ENCODE results near the gene ATP1B2. TPM values are rescaled to one million over a fixed set of nuclear protein-coding genes. Genes with fewer than 3 reads are reported as not detected.
A peak's percentile ranks its signal among the peaks of the same experiment; 100 is the strongest.
"Not testable (repeated sequence)": the region's sequence is repeated elsewhere in the genome, so short reads cannot be mapped to it uniquely, and the experiment has no call there.

ATP1B2 gene
- polyA plus RNA-seq, 4 donors, result 1.1 to 1.9 TPM; not detected in 2

- Histone ChIP-seq H3K36me3 (ENCODE audit: control insufficient read depth in 3 of 3, insufficient read depth in 2 of 3, low read depth in 1 of 3, low read length in 3 of 3) (peaks cover 0 to 20% (median 0%) of the 10 kb centered on the region in 3 donors), H3K27ac (ENCODE audit: low read depth in 1 of 3, low read length in 2 of 3) (peak within 1 kb of the TSS in 2 of 3 donors; percentile 45 to 76), H3K4me3 (ENCODE audit: low read depth in 1 of 3, low read length in 3 of 3) (no peak within 1 kb of the TSS), H3K4me1 (ENCODE audit: control insufficient read depth in 3 of 3, insufficient read depth in 2 of 3, low read depth in 1 of 3, low read length in 2 of 3) (peaks cover 0 to 45% (median 6%) of the 10 kb centered on the region in 3 donors), H3K27me3 (ENCODE audit: control insufficient read depth in 3 of 3, insufficient read depth in 3 of 3, low read length in 3 of 3) (no peaks in the 10 kb centered on the region), H3K9me3 (ENCODE audit: control insufficient read depth in 2 of 2, insufficient read depth in 1 of 2, low read depth in 1 of 2, low read length in 1 of 2) (no peaks in the 10 kb centered on the region)
- 31 to 65% (median 56%) methylated on average over 13 of the region's 13 CpGs for WGBS, 3 donors
- DNase-seq (peak; percentile 47 to 77), FAIRE-seq (no peak)
These were observed 20.7 kb upstream of the ATP1B2 start, which contains the start of gene SHBG for GRCh38 chr17:7629939-7630571. TSS of gene SHBG (plus strand) at chr17:7630135. CDS start at chr17:7630173, 38 bp downstream.

GRCh38 chr17:7631398-7632380 lies 19.0 kb upstream of the ATP1B2 start:
- Histone ChIP-seq H3K4me3 (ENCODE audit: low read depth in 1 of 3, low read length in 3 of 3) (no peak overlapping the region), H3K9me3 (ENCODE audit: control insufficient read depth in 2 of 2, insufficient read depth in 1 of 2, low read depth in 1 of 2, low read length in 1 of 2) (no peaks in the 10 kb centered on the region), H3K36me3 (ENCODE audit: control insufficient read depth in 3 of 3, insufficient read depth in 2 of 3, low read depth in 1 of 3, low read length in 3 of 3) (peaks cover 0 to 4% (median 0%) of the 10 kb centered on the region in 3 donors), H3K4me1 (ENCODE audit: control insufficient read depth in 3 of 3, insufficient read depth in 2 of 3, low read depth in 1 of 3, low read length in 2 of 3) (peaks cover 0 to 44% (median 6%) of the 10 kb centered on the region in 3 donors), H3K27me3 (ENCODE audit: control insufficient read depth in 3 of 3, insufficient read depth in 3 of 3, low read length in 3 of 3) (peaks cover 0 to 3% (median 0%) of the 10 kb centered on the region in 3 donors), H3K27ac (ENCODE audit: low read depth in 1 of 3, low read length in 2 of 3) (no peak overlapping the region)
- no peak for FAIRE-seq
- DNase-seq, result peak in 1 of 2 donors; percentile 25
- 28 to 58% (median 49%) methylated on average over 11 of the region's 11 CpGs for WGBS, 3 donors

- H3K27ac ChIP-seq (ENCODE audit: low read depth in 1 of 3, low read length in 2 of 3), result no peak overlapping the region
- peaks cover 0 to 42% (median 6%) of the 10 kb centered on the region in 3 donors for H3K4me1 ChIP-seq (ENCODE audit: control insufficient read depth in 3 of 3, insufficient read depth in 2 of 3, low read depth in 1 of 3, low read length in 2 of 3)
- no peak for DNase-seq
- H3K27me3 ChIP-seq (ENCODE audit: control insufficient read depth in 3 of 3, insufficient read depth in 3 of 3, low read length in 3 of 3), result peaks cover 0 to 3% (median 0%) of the 10 kb centered on the region in 3 donors
- no peaks in the 10 kb centered on the region for H3K36me3 ChIP-seq (ENCODE audit: control insufficient read depth in 3 of 3, insufficient read depth in 2 of 3, low read depth in 1 of 3, low read length in 3 of 3)
- H3K9me3 ChIP-seq (ENCODE audit: control insufficient read depth in 2 of 2, insufficient read depth in 1 of 2, low read depth in 1 of 2, low read length in 1 of 2), result no peaks in the 10 kb centered on the region
- 43 to 52% (median 46%) methylated on average over 6 of the region's 6 CpGs for WGBS, 3 donors
- no peak for FAIRE-seq
- H3K4me3 ChIP-seq (ENCODE audit: low read depth in 1 of 3, low read length in 3 of 3), result no peak overlapping the region
These were observed 18.2 kb upstream of the ATP1B2 start for GRCh38 chr17:7632492-7632894.

- FAIRE-seq (no peak), DNase-seq (no peak)
- Histone ChIP-seq H3K4me3 (ENCODE audit: low read depth in 1 of 3, low read length in 3 of 3) (no peak overlapping the region), H3K36me3 (ENCODE audit: control insufficient read depth in 3 of 3, insufficient read depth in 2 of 3, low read depth in 1 of 3, low read length in 3 of 3) (no peaks in the 10 kb centered on the region), H3K27me3 (ENCODE audit: control insufficient read depth in 3 of 3, insufficient read depth in 3 of 3, low read length in 3 of 3) (peaks cover 0 to 3% (median 0%) of the 10 kb centered on the region in 3 donors), H3K27ac (ENCODE audit: low read depth in 1 of 3, low read length in 2 of 3) (no peak overlapping the region), H3K4me1 (ENCODE audit: control insufficient read depth in 3 of 3, insufficient read depth in 2 of 3, low read depth in 1 of 3, low read length in 2 of 3) (peaks cover 0 to 39% (median 6%) of the 10 kb centered on the region in 3 donors), H3K9me3 (ENCODE audit: control insufficient read depth in 2 of 2, insufficient read depth in 1 of 2, low read depth in 1 of 2, low read length in 1 of 2) (no peaks in the 10 kb centered on the region)
- WGBS, 3 donors, result 76 to 83% (median 82%) methylated on average over 2 of the region's 2 CpGs
These were observed 17.6 kb upstream of the ATP1B2 start for GRCh38 chr17:7633093-7633492.

DNA sequence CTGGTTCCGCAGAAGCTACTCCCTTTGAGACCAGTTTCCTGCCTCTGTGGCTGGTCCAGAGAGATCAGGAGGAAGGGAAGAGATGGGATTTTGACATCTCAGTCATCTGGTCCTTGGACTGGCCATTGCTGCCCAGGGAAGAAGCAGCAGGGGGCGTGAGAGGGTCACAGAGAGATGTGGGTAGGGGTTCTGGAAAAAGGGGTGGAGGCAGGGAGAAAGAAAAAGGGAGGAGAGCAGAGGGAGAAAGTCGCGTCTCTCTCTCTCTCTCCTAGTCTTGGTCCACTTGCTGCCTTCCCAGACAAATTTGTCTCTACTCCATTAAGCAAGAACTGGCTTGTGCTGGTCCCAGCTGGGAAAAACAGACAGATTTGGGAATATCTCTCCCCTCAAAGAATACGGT lies 16.3 kb upstream of the ATP1B2 start:
- peaks cover 0 to 30% (median 6%) of the 10 kb centered on the region in 3 donors for H3K4me1 ChIP-seq (ENCODE audit: control insufficient read depth in 3 of 3, insufficient read depth in 2 of 3, low read depth in 1 of 3, low read length in 2 of 3)
- peaks cover 0 to 3% (median 0%) of the 10 kb centered on the region in 3 donors for H3K27me3 ChIP-seq (ENCODE audit: control insufficient read depth in 3 of 3, insufficient read depth in 3 of 3, low read length in 3 of 3)
- no peak overlapping the region for H3K4me3 ChIP-seq (ENCODE audit: low read depth in 1 of 3, low read length in 3 of 3)
- H3K36me3 ChIP-seq (ENCODE audit: control insufficient read depth in 3 of 3, insufficient read depth in 2 of 3, low read depth in 1 of 3, low read length in 3 of 3), result no peaks in the 10 kb centered on the region
- no peaks in the 10 kb centered on the region for H3K9me3 ChIP-seq (ENCODE audit: control insufficient read depth in 2 of 2, insufficient read depth in 1 of 2, low read depth in 1 of 2, low read length in 1 of 2)
- DNase-seq (peak in 1 of 2 donors; percentile 40), FAIRE-seq (no peak)
- no peak overlapping the region for H3K27ac ChIP-seq (ENCODE audit: low read depth in 1 of 3, low read length in 2 of 3)
- WGBS, 3 donors, result 33 to 48% (median 35%) methylated on average over 5 of the region's 5 CpGs

GRCh38 chr17:7636163-7636562 lies 14.6 kb upstream of the ATP1B2 start:
- Histone ChIP-seq H3K27me3 (ENCODE audit: control insufficient read depth in 3 of 3, insufficient read depth in 3 of 3, low read length in 3 of 3) (peaks cover 0 to 3% (median 0%) of the 10 kb centered on the region in 3 donors), H3K4me3 (ENCODE audit: low read depth in 1 of 3, low read length in 3 of 3) (no peak overlapping the region), H3K9me3 (ENCODE audit: control insufficient read depth in 2 of 2, insufficient read depth in 1 of 2, low read depth in 1 of 2, low read length in 1 of 2) (no peaks in the 10 kb centered on the region), H3K36me3 (ENCODE audit: control insufficient read depth in 3 of 3, insufficient read depth in 2 of 3, low read depth in 1 of 3, low read length in 3 of 3) (no peaks in the 10 kb centered on the region), H3K27ac (ENCODE audit: low read depth in 1 of 3, low read length in 2 of 3) (no peak overlapping the region), H3K4me1 (ENCODE audit: control insufficient read depth in 3 of 3, insufficient read depth in 2 of 3, low read depth in 1 of 3, low read length in 2 of 3) (peaks cover 0 to 12% (median 2%) of the 10 kb centered on the region in 3 donors)
- no peak for FAIRE-seq
- DNase-seq, result no peak
- WGBS, 3 donors, result 61 to 72% (median 71%) methylated on average over 5 of the region's 5 CpGs

GRCh38 chr17:7640783-7641182 lies 9.9 kb upstream of the ATP1B2 start:
- WGBS, 3 donors, result 93 to 96% (median 94%) methylated on average over 18 to 26 of the region's 26 CpGs
- Histone ChIP-seq H3K27me3 (ENCODE audit: control insufficient read depth in 3 of 3, insufficient read depth in 3 of 3, low read length in 3 of 3) (no peaks in the 10 kb centered on the region), H3K27ac (ENCODE audit: low read depth in 1 of 3, low read length in 2 of 3) (no peak overlapping the region), H3K36me3 (ENCODE audit: control insufficient read depth in 3 of 3, insufficient read depth in 2 of 3, low read depth in 1 of 3, low read length in 3 of 3) (no peaks in the 10 kb centered on the region), H3K4me3 (ENCODE audit: low read depth in 1 of 3, low read length in 3 of 3) (no peak overlapping the region), H3K9me3 (ENCODE audit: control insufficient read depth in 2 of 2, insufficient read depth in 1 of 2, low read depth in 1 of 2, low read length in 1 of 2) (no peaks in the 10 kb centered on the region), H3K4me1 (ENCODE audit: control insufficient read depth in 3 of 3, insufficient read depth in 2 of 3, low read depth in 1 of 3, low read length in 2 of 3) (no peaks in the 10 kb centered on the region)
- FAIRE-seq, result no peak
- DNase-seq, result no peak

- not testable (repeated sequence) for H3K4me3 ChIP-seq (ENCODE audit: low read depth in 1 of 3, low read length in 3 of 3); H3K9me3 ChIP-seq (ENCODE audit: control insufficient read depth in 2 of 2, insufficient read depth in 1 of 2, low read depth in 1 of 2, low read length in 1 of 2); H3K27me3 ChIP-seq (ENCODE audit: control insufficient read depth in 3 of 3, insufficient read depth in 3 of 3, low read length in 3 of 3); H3K36me3 ChIP-seq (ENCODE audit: control insufficient read depth in 3 of 3, insufficient read depth in 2 of 3, low read depth in 1 of 3, low read length in 3 of 3); DNase-seq; H3K27ac ChIP-seq (ENCODE audit: low read depth in 1 of 3, low read length in 2 of 3); FAIRE-seq; H3K4me1 ChIP-seq (ENCODE audit: control insufficient read depth in 3 of 3, insufficient read depth in 2 of 3, low read depth in 1 of 3, low read length in 2 of 3)
- WGBS, 3 donors, result 54 to 59% (median 56%) methylated on average over 6 to 7 of the region's 7 CpGs
These were observed 9.1 kb upstream of the ATP1B2 start for GRCh38 chr17:7641635-7642034.
